GM12865 (cell line): ENCODE measurements around the gene SOHLH1.

Source experiments
- DNase-seq: peaks from one replicate; pipeline ENCODE4 v3.0.0; 2010; ENCODE audit warnings: low read depth
- H3K4me3 ChIP-seq: 2 replicates; pipeline ENCODE4 v1.5.1; 2011; ENCODE audit warnings: mild to moderate bottlenecking, low read depth, low read length, control low read depth
- CTCF ChIP-seq: IDR thresholded peaks from 2 replicates; pipeline ENCODE4 v1.5.1; 2011; ENCODE audit warnings: low read length, control low read depth, low read depth, inconsistent platforms; ENCODE audit not compliant: insufficient read depth; ENCODE audit errors: missing control alignments

The SOHLH1 gene

DNA sequence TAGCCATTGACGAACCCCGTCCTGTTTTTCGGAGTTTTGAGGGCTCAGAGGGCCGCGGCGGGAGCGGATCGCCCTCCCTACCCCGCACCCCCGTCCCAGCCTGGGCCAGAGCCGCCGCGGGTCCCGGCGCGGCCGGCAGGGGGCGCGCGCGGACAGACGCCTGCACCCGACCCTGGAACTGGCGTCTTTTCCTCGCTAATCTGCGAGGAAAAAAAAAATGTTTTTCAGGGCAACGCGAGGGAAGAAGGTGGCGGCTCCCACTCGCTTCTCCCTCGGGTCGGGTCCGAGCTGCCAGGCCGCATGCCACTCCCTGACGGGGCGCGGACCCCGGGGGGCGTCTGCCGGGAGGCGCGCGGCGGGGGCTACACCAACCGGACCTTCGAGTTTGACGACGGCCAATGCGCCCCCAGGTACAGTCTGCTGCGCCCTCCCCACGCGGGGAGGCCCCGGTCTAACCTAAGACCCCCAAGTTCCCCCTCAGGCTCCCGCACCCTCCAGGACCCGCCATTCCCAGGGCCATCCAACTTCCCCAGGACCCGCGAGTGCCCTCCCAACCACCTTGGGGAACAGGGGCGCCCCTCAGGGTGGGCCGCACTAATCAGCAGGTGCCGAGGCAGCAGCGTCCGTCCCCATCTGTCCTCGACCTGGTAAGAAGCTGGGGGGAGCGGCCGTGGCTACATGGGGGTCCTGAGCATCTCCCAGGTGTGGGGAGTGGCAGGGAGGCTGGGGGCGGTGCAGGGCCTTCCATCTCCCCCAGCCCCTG, 2.9 kb upstream of the SOHLH1 start, which contains the start of gene KCNT1:
TSS of gene KCNT1 (plus strand) at position 227 of the 763 bp plus-strand sequence. CDS start at position 301, 74 bp downstream.
- DNase-seq: peak; percentile 15
- no peak within 1 kb of the TSS for H3K4me3 ChIP-seq

DNA sequence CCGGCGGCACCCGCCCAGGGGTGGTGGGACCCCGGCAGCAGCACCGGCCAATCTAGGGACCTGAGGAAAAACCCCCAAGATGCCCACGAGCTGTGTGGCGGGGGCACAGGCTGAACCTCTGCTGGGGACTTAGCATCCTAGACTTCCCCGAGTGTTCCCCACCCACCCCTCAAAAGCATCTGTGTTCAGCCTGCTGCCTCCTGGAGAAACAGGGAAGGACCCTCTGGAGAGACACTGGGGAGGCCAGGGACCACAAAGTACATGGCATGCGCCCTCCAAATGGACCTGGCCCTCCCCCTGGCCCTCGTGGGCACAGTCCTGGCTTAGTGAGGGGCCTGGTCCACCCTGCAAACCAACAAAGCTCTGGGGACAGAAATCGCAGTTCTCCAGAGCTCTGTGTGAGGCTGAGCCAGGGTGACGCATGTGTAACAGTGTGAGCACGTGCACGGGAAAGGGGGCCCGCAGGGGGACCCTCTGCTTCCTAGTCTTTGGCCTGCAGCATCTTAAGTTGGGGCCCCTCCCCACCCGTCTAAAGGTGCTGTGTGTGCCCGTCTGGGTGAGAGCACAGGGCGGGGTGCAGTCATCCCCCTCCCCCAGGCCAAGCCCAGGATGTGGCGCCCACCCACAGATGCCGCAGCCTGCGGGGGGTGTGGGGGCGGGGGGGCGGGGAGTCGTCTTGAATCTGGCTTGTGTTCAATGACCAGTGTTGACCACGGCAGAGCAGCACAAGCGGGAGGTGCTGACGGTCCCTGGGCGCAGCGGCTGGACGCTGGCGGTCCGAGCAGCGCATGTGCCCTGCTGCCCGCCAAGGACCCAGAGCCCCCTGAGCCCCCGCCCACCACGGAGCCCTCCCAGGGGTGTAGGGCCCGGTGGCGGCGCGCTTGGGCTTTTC, 2.0 kb upstream of the SOHLH1 start:
- no peak for DNase-seq
- TF ChIP-seq CTCF: no peak
- no peak overlapping the region for H3K4me3 ChIP-seq

More for the DNA sequence above, 2.9 kb upstream of the SOHLH1 start, which contains the start of gene KCNT1:
- TF ChIP-seq CTCF: peak; percentile 74

- H3K4me3 ChIP-seq: no peak overlapping the region
- no peak for DNase-seq
These were observed 1.2 kb upstream of the SOHLH1 start for GRCh38 chr9:135700525-135700924.

GRCh38 chr9:135698767-135699166, 514 bp downstream of the SOHLH1 start:
- no peak for DNase-seq
- H3K4me3 ChIP-seq: no peak overlapping the region

More at GRCh38 chr9:135700525-135700924, 1.2 kb upstream of the SOHLH1 start:
- TF ChIP-seq CTCF: no peak

DNA sequence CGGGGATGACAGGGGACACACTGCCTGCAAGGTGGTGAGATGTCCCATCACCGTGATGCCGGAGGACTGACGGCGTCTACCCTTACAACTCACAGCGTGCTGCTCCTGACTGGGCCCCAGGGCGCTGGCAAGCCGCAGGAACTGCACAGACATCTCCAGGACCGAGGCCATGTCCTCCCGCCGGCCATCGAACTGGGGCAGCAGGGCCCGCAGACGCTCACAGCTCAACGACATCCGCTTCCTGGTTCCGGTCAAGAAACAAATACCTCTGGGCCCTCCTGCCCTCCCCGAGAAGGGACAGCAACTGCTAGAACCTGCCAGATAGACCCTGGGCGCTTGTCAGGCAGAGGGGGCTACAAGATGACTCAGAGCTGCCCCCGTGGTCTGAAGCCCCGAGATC, 1.0 kb downstream of the SOHLH1 start:
- no peak for DNase-seq
- no peak for TF ChIP-seq CTCF
- H3K4me3 ChIP-seq: no peak overlapping the region

More at GRCh38 chr9:135698767-135699166, 514 bp downstream of the SOHLH1 start:
- no peak for TF ChIP-seq CTCF

DNA sequence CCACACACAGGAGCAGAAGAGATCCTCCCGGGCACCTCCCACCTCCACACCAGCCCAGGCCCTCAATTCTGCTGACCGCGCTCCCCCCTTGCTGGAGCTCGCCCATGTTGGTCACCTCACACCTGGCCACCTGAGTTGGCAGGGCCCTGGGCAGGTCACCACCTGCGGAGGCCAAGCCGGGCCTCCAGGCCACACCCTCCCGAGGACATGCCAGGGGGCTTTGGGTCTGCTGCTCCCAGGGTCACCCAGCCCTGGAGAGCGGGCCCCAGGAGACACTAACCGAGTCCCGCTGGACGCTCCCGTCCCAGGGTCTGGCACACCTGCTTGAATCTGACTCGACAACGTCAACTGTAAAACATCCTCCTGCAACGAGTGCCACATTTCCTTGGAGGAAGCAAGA, 2.1 kb downstream of the SOHLH1 start:
- TF ChIP-seq CTCF: no peak
- DNase-seq: no peak
- no peak overlapping the region for H3K4me3 ChIP-seq
